Measurements from ENCODE around the gene HELZ.

- TF ChIP-seq POLR2A (IDR thresholded peaks at IDR 0.05; ENCODE audit: control extremely low read depth in 1 of 2, low read depth in 2 of 2, low read length in 2 of 2) (no peak), TBP (IDR thresholded peaks at IDR 0.05; ENCODE audit: low read depth, low read length) (no peak), RAD21 (IDR thresholded peaks at IDR 0.05 in 1 of 2, conservative IDR thresholded peaks at IDR 0.05 in 1 of 2; ENCODE audit: low read depth in 2 of 2, low read length in 2 of 2) (no peak), SIX5 (IDR thresholded peaks at IDR 0.05; ENCODE audit: low read depth, low read length) (no peak), POLR2AphosphoS5 (IDR thresholded peaks at IDR 0.05; ENCODE audit: low read depth, low read length) (no peak)
These were observed 34.1 kb upstream of the HELZ start for GRCh38 chr17:67279115-67279514.
